Panc1 (cell line): ENCODE measurements around the gene LRSAM1. TPM values are rescaled to one million over a fixed set of nuclear protein-coding genes. Genes with fewer than 3 reads are reported as not detected.

Source experiments
- ATAC-seq: fragments of 200-7000 bp; cut with Tn5 transposase; 2 replicates; pipeline ENCODE4 v1.9.1; 2020; ENCODE audit warnings: mild to moderate bottlenecking, moderate library complexity
- BruUV-seq: library from RNA; stranded (reverse); fragments of 400-500 nt; replicated peaks from 2 replicates; lab custom pipeline; 2021; lab: Mats Ljungman, UMichigan
- CTCF ChIA-PET: fragments of 300-600 bp; sonication (Branson Sonifier 250); formaldehyde crosslinking; loops from one replicate; lab custom pipeline; 2022; ENCODE audit warnings: antibody characterized with exemption; lab: Charles Lee
- POLR2A ChIA-PET: fragments of 300-600 bp; sonication (Branson Sonifier 250); formaldehyde crosslinking; loops from one replicate; lab custom pipeline; 2022; ENCODE audit warnings: antibody characterized with exemption; lab: Charles Lee
- DNase-seq: peaks from one replicate; pipeline ENCODE4 v3.0.0-alpha.2; 2010; ENCODE audit warnings: low read depth, low spot score
- H3K27ac ChIP-seq: 2 replicates; pipeline ENCODE4 v1.5.1; 2011; ENCODE audit warnings: mild to moderate bottlenecking, low read length, inconsistent platforms
- H3K27me3 ChIP-seq: fragments of 200-500 bp; sonication (Bioruptor generic); 2 replicates; pipeline ENCODE4 v1.6.0; 2014; ENCODE audit warnings: low read length, inconsistent platforms; ENCODE audit not compliant: control insufficient read depth, insufficient read depth
- H3K36me3 ChIP-seq: fragments of 200-500 bp; sonication (Bioruptor generic); 2 replicates; pipeline ENCODE4 v1.5.1; 2014; ENCODE audit warnings: inconsistent platforms, mild to moderate bottlenecking, low read length, moderate library complexity; ENCODE audit not compliant: control insufficient read depth, insufficient read depth
- H3K4me1 ChIP-seq: 2 replicates; pipeline ENCODE4 v1.5.1; 2011; ENCODE audit warnings: inconsistent platforms, mild to moderate bottlenecking, low read length, moderate library complexity; ENCODE audit not compliant: control insufficient read depth, insufficient read depth
- H3K4me3 ChIP-seq, 2 experiments: 2 replicates each; pipeline ENCODE4 v1.5.1; 2011 to 2012; ENCODE audit warnings: low read depth in 2 of 2, low read length in 2 of 2, mild to moderate bottlenecking in 2 of 2, inconsistent platforms in 1 of 2, moderate library complexity in 1 of 2
- H3K9me3 ChIP-seq: fragments of 200-500 bp; sonication (Bioruptor generic); 2 replicates; pipeline ENCODE4 v1.5.1; 2014; ENCODE audit warnings: low read depth, mild to moderate bottlenecking, inconsistent platforms, low read length, moderate library complexity; ENCODE audit not compliant: control insufficient read depth, insufficient read depth
- CTCF ChIP-seq: fragments of 450-650 bp; IDR thresholded peaks from 2 replicates; pipeline ENCODE4 v1.5.1; 2017; ENCODE audit warnings: mild to moderate bottlenecking
- POLR2AphosphoS5 ChIP-seq: IDR thresholded peaks from 2 replicates; pipeline ENCODE4 v1.6.1; 2012; ENCODE audit warnings: mild to moderate bottlenecking, low read depth, low read length, moderate library complexity
- REST ChIP-seq, 2 experiments: IDR thresholded peaks; 2 replicates each; pipeline ENCODE4 v1.6.1; 2011 to 2012; ENCODE audit warnings: low read depth in 2 of 2, control low read depth in 1 of 2, low read length in 1 of 2, mild to moderate bottlenecking in 1 of 2, moderate library complexity in 1 of 2; ENCODE audit not compliant: insufficient read depth in 1 of 2
- SIN3A ChIP-seq: IDR thresholded peaks from 2 replicates; pipeline ENCODE4 v1.6.1; 2012; ENCODE audit warnings: low read depth, mild to moderate bottlenecking, low read length, moderate library complexity, borderline replicate concordance; ENCODE audit not compliant: insufficient read depth
- TCF7L2 ChIP-seq: IDR thresholded peaks from 2 replicates; pipeline ENCODE4 v1.6.1; 2011; ENCODE audit warnings: mild to moderate bottlenecking, low read depth, low read length, inconsistent platforms
- in situ Hi-C: cut with HindIII; loops from 2 replicates; pipeline ENCODE4 v1.10.0; 2016; ENCODE audit warnings: low sequenced_read_pairs, low pct_unique_long_range_greater_than_20kb
- intact Hi-C: fragments of 100-400 bp; cut with micrococcal nuclease; formaldehyde crosslinking; loops from one replicate; pipeline ENCODE4 v1.10.0; 2022; ENCODE audit not compliant: unreplicated experiment
- total RNA-seq: library from RNA; stranded (reverse); gene quantifications from one replicate; pipeline ENCODE4 v1.2.1, GENCODE V29; 2021; ENCODE audit not compliant: unreplicated experiment

LRSAM1 gene
- total RNA-seq, 1 experiment from 2014 or later = 15.4 TPM

DNA sequence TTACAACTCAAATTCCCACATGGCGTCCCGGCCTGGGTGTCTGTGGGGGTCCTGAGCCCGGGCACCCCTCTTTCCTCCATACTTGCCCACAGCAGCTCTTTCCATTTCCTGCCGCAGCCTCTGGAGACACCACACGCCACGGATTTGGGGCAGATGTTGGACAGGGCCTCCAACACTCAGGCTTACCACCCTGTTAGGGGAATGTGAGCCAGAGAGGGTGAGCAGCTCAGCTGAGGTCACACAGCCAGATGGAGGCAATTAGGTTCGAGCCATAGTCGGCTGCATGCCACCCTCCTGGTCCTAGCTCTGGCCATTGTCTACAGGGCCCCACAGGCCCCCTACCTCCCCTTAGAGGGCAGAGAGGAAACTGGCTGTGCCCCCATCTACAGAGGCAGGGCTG, 85.2 kb downstream of the LRSAM1 start:
- ATAC-seq (no peak), DNase-seq (no peak)
- Histone ChIP-seq H3K27ac (peak overlapping the region; percentile 73), H3K9me3 (no peaks in the 10 kb centered on the region), H3K4me3 (no peak overlapping the region), H3K27me3 (no peaks in the 10 kb centered on the region), H3K4me1 (peaks cover 61% of the 10 kb centered on the region), H3K36me3 (no peaks in the 10 kb centered on the region)
- ChIA-PET CTCF (interaction anchor here (0.5 to 2.6 kb wide), 2 partner anchors 11 to 68 kb away, joined by 7 to 10 read pairs; no protein-coding TSS in a partner anchor), POLR2A (no interaction called here)
- intact Hi-C loops (no loop called here), in situ Hi-C loops (no loop called here)
- BruUV-seq = no TSS peak
- TF ChIP-seq REST (IDR thresholded peaks at IDR 0.05; ENCODE audit: insufficient read depth in 1 of 2, low read depth in 2 of 2, low read length in 1 of 2) (no peak), CTCF (no peak), SIN3A (no peak), TCF7L2 (no peak), POLR2AphosphoS5 (no peak)

GRCh38 chr9:127537014-127537413, 85.7 kb downstream of the LRSAM1 start:
- no peaks in the 10 kb centered on the region for H3K27me3 ChIP-seq
- BruUV-seq = no TSS peak
- peak; percentile 32 for ATAC-seq

More at GRCh38 chr9:127537014-127537413, 85.7 kb downstream of the LRSAM1 start:
- intact Hi-C loops (no loop called here), in situ Hi-C loops (no loop called here)
- no peak for DNase-seq
- TF ChIP-seq REST (IDR thresholded peaks at IDR 0.05; ENCODE audit: insufficient read depth in 1 of 2, low read depth in 2 of 2, low read length in 1 of 2) (no peak), TCF7L2 (no peak), CTCF (no peak), POLR2AphosphoS5 (no peak)
- ChIA-PET CTCF (interaction anchor here (2.6 kb wide), 1 partner anchor 11 kb away, joined by 10 read pairs; no protein-coding TSS in a partner anchor), POLR2A (no interaction called here)
- H3K27ac ChIP-seq = peak overlapping the region; percentile 73
- peaks cover 66% of the 10 kb centered on the region for H3K4me1 ChIP-seq
- no peak overlapping the region for H3K4me3 ChIP-seq
- H3K36me3 ChIP-seq = no peaks in the 10 kb centered on the region
- no peaks in the 10 kb centered on the region for H3K9me3 ChIP-seq
